GM21528 (cell line): ENCODE data around the gene FMN1.

ENCODE experiments used
- ATAC-seq: cut with Tn5 transposase; IDR thresholded peaks from one replicate; pipeline ENCODE4 v1.9.1; 2021; ENCODE audit warnings: mild to moderate bottlenecking, moderate library complexity; ENCODE audit not compliant: unreplicated experiment, low FRiP score

The FMN1 gene

GRCh38 chr15:32903591-32904290 lies 290.8 kb downstream of the FMN1 start:
- no peak for ATAC-seq

DNA sequence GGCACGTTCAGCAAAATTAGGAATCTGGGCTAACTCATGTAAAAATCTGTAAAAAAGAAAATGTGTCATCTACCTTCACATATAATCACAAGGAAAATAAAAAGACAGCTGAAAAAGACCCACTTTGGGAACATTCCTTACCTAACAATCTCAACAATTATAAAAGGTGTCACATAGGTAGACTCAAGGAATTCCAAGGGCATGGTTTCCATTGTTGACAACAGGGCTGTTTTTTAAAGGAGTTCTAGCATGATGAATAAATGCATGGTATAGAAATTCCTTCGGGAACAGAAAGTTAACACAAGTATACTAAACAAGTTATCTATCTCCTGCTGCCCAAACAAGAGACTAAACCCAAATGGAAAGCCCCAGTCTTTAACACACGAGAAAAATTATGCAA lies 292.5 kb downstream of the FMN1 start:
- ATAC-seq = no peak

- ATAC-seq = no peak
These were observed 293.3 kb downstream of the FMN1 start for GRCh38 chr15:32901192-32901591.

- ATAC-seq = no peak
These were observed 295.4 kb downstream of the FMN1 start for GRCh38 chr15:32899126-32899596.

DNA sequence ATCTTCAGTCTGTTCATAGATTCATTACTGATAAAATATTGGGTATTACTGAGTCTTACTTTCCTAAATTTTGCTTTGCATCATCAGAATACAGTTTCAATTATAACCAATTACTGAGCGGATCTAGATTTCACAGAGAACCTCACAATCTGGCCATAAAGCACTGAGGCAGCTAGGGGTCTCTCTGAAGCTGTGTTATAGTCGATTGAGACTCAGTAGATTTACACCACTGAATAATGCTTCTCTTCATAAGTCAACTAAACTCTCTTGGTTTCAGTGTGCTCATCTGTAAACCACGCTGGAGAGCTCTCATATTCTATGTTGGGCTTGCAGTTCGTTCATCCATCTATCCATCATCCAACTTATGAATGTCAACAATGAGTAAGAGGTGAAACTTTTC lies 296.1 kb downstream of the FMN1 start:
- ATAC-seq = no peak

- ATAC-seq = no peak
These were observed 301.1 kb downstream of the FMN1 start for GRCh38 chr15:32893421-32893820.

DNA sequence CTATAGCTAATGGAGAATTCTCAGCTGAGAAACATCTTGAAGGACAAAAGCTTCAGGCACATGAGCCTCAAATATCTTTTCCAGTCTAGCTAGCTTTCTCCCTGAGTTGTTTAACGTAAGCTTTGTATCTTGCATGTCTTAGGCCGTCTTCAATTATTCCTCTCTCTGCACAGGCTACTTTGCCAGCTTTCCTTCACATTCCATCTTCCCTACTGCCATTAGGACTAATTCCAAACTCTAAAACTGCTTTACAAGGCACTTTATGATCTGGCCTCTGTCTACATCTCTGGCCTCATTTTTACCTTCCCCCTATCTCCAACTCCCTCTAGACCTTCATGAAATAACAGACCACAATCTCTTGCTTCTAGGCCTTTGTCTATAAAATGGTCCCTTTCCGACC lies 305.3 kb downstream of the FMN1 start:
- ATAC-seq = no peak

DNA sequence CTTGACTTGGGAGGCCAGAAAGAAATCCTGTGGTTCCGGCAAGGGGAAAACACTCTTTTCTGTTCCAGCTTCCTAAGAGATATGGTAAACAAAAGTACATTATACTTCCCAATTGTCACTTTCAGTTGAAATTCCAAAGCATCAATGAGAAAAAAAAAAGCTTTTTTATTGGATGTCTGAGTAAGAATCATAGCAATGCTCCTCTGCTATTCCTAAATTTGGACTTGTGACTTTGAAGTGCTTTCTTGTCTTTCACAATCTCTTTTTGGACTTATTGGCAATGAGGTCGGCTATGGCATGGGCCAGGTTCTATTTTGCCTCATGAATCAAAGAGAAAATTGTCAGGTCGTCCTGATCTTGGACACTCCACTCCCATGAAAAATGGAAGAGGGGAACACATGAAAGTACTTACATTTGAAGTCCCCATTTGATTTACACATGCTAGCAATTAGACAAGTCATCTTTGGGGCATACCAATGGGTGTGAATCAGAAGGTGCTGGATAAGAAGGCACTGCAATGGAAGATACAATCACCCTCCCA lies 306.2 kb downstream of the FMN1 start:
- ATAC-seq = no peak

GRCh38 chr15:32887090-32887489 lies 307.4 kb downstream of the FMN1 start:
- ATAC-seq = no peak

DNA sequence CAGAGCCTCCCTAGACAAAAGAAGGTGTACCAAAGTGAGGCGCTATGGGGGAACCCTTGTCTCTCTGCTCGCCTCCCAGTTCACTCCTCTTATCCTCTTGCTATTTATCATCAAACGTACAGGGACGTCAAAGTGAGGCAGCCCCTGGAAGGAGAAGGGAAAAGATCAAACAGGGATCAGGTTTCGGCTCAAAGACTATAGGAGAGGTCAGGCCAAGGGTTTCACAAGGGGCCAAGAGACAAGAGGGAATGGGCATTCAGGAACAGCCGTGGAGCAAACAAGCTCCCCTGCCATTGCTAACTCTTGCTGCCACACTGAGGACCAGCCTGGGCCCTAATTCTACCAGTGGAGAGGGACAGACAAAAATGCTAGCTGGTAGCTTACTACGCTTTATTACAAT lies 308.1 kb downstream of the FMN1 start:
- no peak for ATAC-seq

DNA sequence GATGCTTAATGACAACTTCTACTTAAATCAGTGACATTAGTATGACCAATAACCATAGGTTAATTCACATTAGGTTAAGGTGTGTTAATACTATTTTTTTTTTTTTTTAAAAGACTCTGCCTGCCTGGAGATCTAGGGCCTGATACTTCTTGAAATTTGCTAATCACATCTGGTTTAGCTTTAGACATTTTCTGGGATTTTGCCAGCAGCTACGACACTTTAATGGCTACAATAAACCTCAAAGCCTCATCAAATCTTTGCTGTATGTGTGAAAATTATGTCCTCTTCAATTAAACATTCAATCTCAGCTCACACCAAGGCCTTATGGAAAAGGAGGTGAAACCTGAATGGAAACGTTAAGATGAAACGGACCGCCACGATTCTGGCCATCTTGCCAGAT lies 308.8 kb downstream of the FMN1 start:
- no peak for ATAC-seq

DNA sequence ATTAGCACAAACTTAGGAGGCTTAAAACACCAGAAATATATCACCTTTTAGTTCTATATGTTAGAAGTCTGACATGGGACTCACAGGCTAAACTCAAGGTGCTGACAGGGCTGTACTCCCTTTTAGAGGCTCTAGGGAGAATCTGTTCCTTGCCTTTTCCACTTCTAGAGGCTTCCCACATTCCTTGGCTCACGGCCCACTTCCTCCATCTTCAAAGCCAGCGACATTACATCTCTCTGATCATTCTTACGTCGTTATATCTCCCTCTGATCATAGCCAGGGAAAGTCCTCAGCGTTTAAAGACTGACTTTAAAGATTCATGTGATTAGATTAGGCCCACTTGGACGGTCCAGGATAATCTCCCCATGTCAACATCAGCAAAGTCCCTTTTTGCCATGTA lies 310.4 kb downstream of the FMN1 start:
- ATAC-seq = no peak

DNA sequence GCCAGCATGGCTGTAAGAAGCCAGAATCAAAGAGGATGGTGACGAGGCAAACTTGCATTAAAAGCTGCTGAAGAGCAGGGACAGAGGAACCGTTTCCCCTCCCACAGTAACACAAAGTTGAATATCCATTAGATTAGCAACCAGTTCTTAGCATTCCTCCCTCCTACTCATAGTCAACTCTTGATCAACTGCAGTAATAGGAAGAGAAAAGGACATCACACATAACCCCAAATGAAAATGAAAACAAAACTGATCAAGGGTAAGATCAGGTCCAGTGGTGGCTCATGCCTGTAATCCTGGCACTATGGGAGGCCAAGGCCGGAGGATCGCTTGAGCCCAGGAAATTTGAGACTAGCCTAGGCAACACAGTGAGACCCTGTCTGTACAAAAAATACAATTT lies 311.6 kb downstream of the FMN1 start:
- no peak for ATAC-seq

DNA sequence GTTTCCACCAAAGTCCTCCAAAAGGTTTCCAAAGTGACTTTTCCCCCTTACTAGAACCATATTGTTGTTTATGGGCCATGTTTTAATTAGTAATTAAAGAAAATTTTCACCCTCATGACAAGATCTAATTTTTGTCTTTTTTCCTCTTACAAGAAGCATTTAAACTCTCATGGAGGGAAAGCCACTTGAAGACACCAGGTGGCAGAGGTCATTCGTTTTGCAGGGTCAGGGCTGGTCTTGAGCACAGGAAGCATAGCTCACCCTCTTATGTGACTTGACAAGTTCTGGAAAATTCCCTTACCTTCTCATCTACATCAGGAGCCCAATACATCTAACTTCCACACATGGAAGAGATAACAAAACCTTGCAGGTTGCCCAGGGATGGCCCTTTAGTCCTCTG lies 313.0 kb downstream of the FMN1 start:
- ATAC-seq = no peak

DNA sequence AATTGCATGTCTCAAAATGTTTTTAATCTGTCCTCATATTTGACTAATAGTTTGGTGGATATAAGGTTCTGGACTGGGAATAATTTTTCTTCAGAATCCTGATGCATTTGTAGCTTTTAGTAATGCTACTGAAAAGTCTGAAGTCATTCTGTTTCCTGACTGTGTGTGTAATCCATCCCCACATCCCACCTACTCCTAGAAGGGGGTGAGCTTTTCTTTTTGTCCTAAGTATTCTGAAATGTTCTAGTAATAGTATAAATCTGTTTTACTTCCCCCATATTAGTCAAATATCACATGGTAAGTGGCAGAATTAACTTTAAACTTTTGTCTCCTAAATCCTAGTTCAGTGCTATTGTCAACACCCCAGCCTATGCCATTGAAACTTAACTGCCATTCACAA lies 313.9 kb downstream of the FMN1 start:
- ATAC-seq = no peak

DNA sequence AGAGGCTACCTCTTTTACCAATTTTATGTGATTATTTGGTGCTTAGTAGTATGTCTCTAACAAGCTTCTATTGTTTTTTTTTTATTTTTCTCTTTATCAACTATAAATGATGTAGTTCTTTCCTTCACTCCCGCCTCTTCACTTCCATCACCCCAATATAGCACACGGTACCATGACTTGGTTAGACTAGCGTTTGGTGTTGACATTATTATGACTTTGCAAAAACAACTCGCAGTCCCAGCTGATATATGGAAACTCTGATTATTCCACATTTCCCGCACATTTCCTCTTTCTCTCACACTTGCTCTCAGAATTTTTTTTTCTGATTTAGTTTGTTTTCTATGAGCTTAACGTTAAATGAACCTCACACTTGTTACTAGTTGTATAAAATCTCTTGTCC lies 314.5 kb downstream of the FMN1 start:
- no peak for ATAC-seq

- no peak for ATAC-seq
These were observed 315.4 kb downstream of the FMN1 start for GRCh38 chr15:32878869-32879805.

GRCh38 chr15:32878342-32878741 lies 316.2 kb downstream of the FMN1 start:
- no peak for ATAC-seq

DNA sequence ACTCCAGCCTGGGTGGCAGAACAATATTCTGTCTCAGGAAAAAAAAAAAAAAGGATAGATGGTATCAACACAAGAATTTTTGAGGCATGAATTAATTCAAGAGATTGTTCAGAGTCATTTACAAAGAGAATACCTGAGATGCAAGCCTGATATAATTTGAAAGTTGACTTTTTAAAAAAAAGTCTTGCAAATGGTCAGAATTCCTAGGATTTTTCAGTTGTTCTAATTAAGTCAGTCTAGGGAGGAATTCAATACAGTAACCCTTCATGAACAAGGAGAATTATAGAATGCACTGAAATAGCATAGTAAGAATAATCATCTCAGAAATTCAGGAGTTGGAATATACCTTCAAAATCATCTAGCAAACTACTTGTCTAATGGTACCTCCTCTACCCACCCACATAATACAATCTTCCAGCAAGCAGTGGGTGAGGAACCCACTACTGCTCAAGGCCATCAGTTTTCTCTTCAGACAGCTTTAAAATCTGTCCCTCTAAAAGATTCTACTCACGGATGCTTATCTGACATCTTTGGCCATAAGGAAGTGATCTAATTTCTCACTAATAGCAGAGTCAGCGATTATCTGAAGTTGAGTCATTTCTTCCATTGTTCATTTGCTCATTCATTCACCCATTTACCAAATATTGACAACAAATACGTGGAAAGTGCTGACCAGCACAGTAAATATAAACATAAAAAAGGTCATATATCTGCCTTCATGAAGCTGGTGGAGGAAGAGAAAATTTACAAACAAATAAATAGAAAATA lies 317.1 kb downstream of the FMN1 start:
- no peak for ATAC-seq

DNA sequence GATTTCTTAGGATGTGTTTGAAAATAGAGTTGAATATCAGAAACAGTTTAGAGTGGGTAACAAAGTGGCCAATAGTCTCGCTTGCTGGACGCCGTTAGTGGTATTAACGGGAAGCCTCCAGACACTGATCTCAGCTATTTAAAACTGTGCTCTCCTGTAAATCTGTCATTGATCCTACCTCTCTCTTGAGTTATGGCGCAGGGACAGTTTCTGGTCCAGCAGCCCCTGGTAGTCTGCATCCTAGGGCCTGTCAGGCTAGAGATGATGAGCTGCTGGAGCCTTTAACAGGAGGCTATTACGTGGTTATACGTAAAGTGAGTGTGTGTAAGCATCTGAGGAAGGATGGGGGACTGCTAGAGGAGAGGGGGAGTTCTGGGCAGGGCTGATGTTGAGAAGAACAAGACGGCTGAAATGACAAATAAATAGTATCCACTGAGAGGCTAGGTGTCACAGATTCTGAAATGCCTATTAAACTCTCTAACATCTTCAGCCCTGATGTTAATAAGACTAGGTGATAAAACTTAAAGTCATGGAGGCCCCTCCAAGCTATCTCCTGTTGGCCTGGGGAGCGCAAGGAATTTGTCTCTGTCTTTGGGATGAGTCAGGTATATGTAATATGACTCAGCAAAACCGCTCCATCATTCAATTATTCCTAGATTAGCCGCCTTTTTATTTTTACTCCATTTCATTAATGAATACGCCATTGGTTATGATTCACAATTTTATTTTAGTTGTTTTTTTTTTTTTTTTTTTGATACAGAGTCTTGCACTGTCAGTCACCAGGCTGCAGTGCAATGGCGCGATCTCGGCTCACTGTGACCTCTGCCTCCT lies 321.0 kb downstream of the FMN1 start:
- ATAC-seq = no peak
